ACC112 (cell line): ENCODE results near the gene BSN.

ENCODE experiments used
- H2AFZ ChIP-seq: fragments of 200-600 bp; sonication (generic); one replicate; pipeline ENCODE4 v1.6.0; 2017; ENCODE audit warnings: antibody characterized with exemption, low read length; ENCODE audit not compliant: unreplicated experiment
- H3K27ac ChIP-seq: fragments of 200-600 bp; sonication (generic); 2 replicates; pipeline ENCODE4 v1.5.1; 2014; ENCODE audit warnings: low read depth, mild to moderate bottlenecking, antibody characterized with exemption, low read length, moderate library complexity
- H3K27me3 ChIP-seq: fragments of 200-600 bp; sonication (generic); 2 replicates; pipeline ENCODE4 v1.6.1; 2014; ENCODE audit warnings: mild to moderate bottlenecking, antibody characterized with exemption, low read length, moderate library complexity, mixed read lengths; ENCODE audit not compliant: insufficient read depth
- H3K36me3 ChIP-seq: fragments of 200-600 bp; sonication (generic); 2 replicates; pipeline ENCODE4 v1.6.1; 2016; ENCODE audit warnings: mild to moderate bottlenecking, antibody characterized with exemption, low read length, moderate library complexity, mixed read lengths; ENCODE audit not compliant: insufficient read depth
- H3K4me1 ChIP-seq: fragments of 200-600 bp; sonication (generic); one replicate; pipeline ENCODE4 v1.6.1; 2016; ENCODE audit warnings: low read length, mixed read lengths; ENCODE audit not compliant: insufficient read depth, unreplicated experiment, control insufficient read depth
- H3K4me3 ChIP-seq: fragments of 200-600 bp; sonication (generic); 2 replicates; pipeline ENCODE4 v1.5.1; 2014; ENCODE audit warnings: mild to moderate bottlenecking, low read depth, low read length
- H3K79me2 ChIP-seq: fragments of 200-600 bp; sonication (generic); one replicate; pipeline ENCODE4 v1.6.0; 2016; ENCODE audit warnings: low read length; ENCODE audit not compliant: control insufficient read depth, unreplicated experiment, insufficient read depth

The BSN gene

GRCh38 chr3:49616491-49616941 lies 62.2 kb downstream of the BSN start:
- Histone ChIP-seq H3K79me2 (no peaks in the 10 kb centered on the region), H3K4me3 (no peak overlapping the region), H3K27me3 (peaks cover 14% of the 10 kb centered on the region), H3K36me3 (no peaks in the 10 kb centered on the region), H2AFZ (no peak overlapping the region), H3K4me1 (no peaks in the 10 kb centered on the region), H3K27ac (no peak overlapping the region)

- peaks cover 24% of the 10 kb centered on the region for H3K27me3 ChIP-seq
- H3K36me3 ChIP-seq, result no peaks in the 10 kb centered on the region
- H3K27ac ChIP-seq, result no peak overlapping the region
- no peaks in the 10 kb centered on the region for H3K4me1 ChIP-seq
- H2AFZ ChIP-seq, result no peak overlapping the region
- no peak overlapping the region for H3K4me3 ChIP-seq
- H3K79me2 ChIP-seq, result no peaks in the 10 kb centered on the region
These were observed 63.2 kb downstream of the BSN start for GRCh38 chr3:49617390-49618013.

GRCh38 chr3:49618412-49618811 lies 64.1 kb downstream of the BSN start:
- Histone ChIP-seq H3K79me2 (no peaks in the 10 kb centered on the region), H3K36me3 (no peaks in the 10 kb centered on the region), H3K27ac (no peak overlapping the region), H2AFZ (no peak overlapping the region), H3K4me1 (no peaks in the 10 kb centered on the region), H3K27me3 (peaks cover 29% of the 10 kb centered on the region), H3K4me3 (no peak overlapping the region)

- H3K4me1 ChIP-seq, result no peaks in the 10 kb centered on the region
- peaks cover 33% of the 10 kb centered on the region for H3K27me3 ChIP-seq
- H3K27ac ChIP-seq, result no peak overlapping the region
- no peak overlapping the region for H3K4me3 ChIP-seq
- no peak overlapping the region for H2AFZ ChIP-seq
- H3K36me3 ChIP-seq, result no peaks in the 10 kb centered on the region
- no peaks in the 10 kb centered on the region for H3K79me2 ChIP-seq
These were observed 65.4 kb downstream of the BSN start for GRCh38 chr3:49619649-49620048.

- no peak overlapping the region for H2AFZ ChIP-seq
- no peak overlapping the region for H3K27ac ChIP-seq
- H3K27me3 ChIP-seq, result peaks cover 33% of the 10 kb centered on the region
- no peaks in the 10 kb centered on the region for H3K4me1 ChIP-seq
- no peak overlapping the region for H3K4me3 ChIP-seq
- no peaks in the 10 kb centered on the region for H3K36me3 ChIP-seq
- no peaks in the 10 kb centered on the region for H3K79me2 ChIP-seq
These were observed 66.5 kb downstream of the BSN start for GRCh38 chr3:49620728-49621127.

- Histone ChIP-seq H2AFZ (no peak overlapping the region), H3K27ac (no peak overlapping the region), H3K4me1 (no peaks in the 10 kb centered on the region), H3K27me3 (peaks cover 45% of the 10 kb centered on the region), H3K36me3 (no peaks in the 10 kb centered on the region), H3K4me3 (no peak overlapping the region), H3K79me2 (no peaks in the 10 kb centered on the region)
These were observed 68.8 kb downstream of the BSN start for GRCh38 chr3:49623071-49623470.

- H3K4me1 ChIP-seq, result no peaks in the 10 kb centered on the region
- peaks cover 40% of the 10 kb centered on the region for H3K27me3 ChIP-seq
- no peaks in the 10 kb centered on the region for H3K79me2 ChIP-seq
- no peak overlapping the region for H3K27ac ChIP-seq
- no peak overlapping the region for H2AFZ ChIP-seq
- no peak overlapping the region for H3K4me3 ChIP-seq
- no peaks in the 10 kb centered on the region for H3K36me3 ChIP-seq
These were observed 70.8 kb downstream of the BSN start for GRCh38 chr3:49625071-49625470.

GRCh38 chr3:49626101-49626581 lies 71.9 kb downstream of the BSN start:
- Histone ChIP-seq H2AFZ (no peak overlapping the region), H3K4me1 (no peaks in the 10 kb centered on the region), H3K27ac (no peak overlapping the region), H3K4me3 (no peak overlapping the region), H3K79me2 (no peaks in the 10 kb centered on the region), H3K36me3 (no peaks in the 10 kb centered on the region), H3K27me3 (peaks cover 36% of the 10 kb centered on the region)

- Histone ChIP-seq H3K79me2 (no peaks in the 10 kb centered on the region), H3K4me1 (no peaks in the 10 kb centered on the region), H3K27me3 (peaks cover 30% of the 10 kb centered on the region), H3K4me3 (no peak overlapping the region), H3K36me3 (no peaks in the 10 kb centered on the region), H3K27ac (no peak overlapping the region), H2AFZ (no peak overlapping the region)
These were observed 72.5 kb downstream of the BSN start for GRCh38 chr3:49626796-49627195.

GRCh38 chr3:49627634-49628033 lies 73.4 kb downstream of the BSN start:
- H3K36me3 ChIP-seq, result no peaks in the 10 kb centered on the region
- no peak overlapping the region for H3K27ac ChIP-seq
- no peak overlapping the region for H2AFZ ChIP-seq
- H3K4me3 ChIP-seq, result no peak overlapping the region
- H3K79me2 ChIP-seq, result no peaks in the 10 kb centered on the region
- H3K27me3 ChIP-seq, result peaks cover 23% of the 10 kb centered on the region; the same call in 1 of the 2 replicates
- no peaks in the 10 kb centered on the region for H3K4me1 ChIP-seq

GRCh38 chr3:49628249-49628648 lies 74.0 kb downstream of the BSN start:
- no peak overlapping the region for H3K4me3 ChIP-seq
- no peaks in the 10 kb centered on the region for H3K79me2 ChIP-seq
- H3K27me3 ChIP-seq, result peaks cover 19% of the 10 kb centered on the region; the same call in 1 of the 2 replicates
- no peak overlapping the region for H2AFZ ChIP-seq
- H3K27ac ChIP-seq, result no peak overlapping the region
- H3K36me3 ChIP-seq, result no peaks in the 10 kb centered on the region
- H3K4me1 ChIP-seq, result no peaks in the 10 kb centered on the region
